ENCODE data around the gene SEL1L3.

DNA sequence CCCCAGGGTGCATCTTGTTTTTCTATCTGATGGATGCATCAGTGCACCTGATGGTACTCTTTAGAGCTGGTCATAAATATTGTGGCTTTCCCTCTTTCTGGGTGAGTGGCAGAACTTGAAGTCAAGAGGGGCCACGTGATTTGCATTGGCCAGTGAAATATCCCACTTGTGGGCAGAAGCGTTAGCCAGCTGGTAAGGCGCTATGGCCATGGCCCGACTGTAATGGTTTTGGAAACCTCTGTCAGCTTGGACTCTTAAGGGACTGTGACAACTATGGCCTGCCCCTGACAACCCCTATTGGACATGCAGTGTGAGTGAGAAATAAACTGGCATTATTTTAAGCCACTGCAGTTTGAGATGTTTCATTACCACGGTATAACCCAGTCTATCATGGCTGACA is 72.8 kb downstream of the SEL1L3 start:
- no peak for TF ChIP-seq SPI1 (IDR thresholded peaks at IDR 0.05; ENCODE audit: borderline replicate concordance, low read depth)
- TF ChIP-seq, protein P1, sequence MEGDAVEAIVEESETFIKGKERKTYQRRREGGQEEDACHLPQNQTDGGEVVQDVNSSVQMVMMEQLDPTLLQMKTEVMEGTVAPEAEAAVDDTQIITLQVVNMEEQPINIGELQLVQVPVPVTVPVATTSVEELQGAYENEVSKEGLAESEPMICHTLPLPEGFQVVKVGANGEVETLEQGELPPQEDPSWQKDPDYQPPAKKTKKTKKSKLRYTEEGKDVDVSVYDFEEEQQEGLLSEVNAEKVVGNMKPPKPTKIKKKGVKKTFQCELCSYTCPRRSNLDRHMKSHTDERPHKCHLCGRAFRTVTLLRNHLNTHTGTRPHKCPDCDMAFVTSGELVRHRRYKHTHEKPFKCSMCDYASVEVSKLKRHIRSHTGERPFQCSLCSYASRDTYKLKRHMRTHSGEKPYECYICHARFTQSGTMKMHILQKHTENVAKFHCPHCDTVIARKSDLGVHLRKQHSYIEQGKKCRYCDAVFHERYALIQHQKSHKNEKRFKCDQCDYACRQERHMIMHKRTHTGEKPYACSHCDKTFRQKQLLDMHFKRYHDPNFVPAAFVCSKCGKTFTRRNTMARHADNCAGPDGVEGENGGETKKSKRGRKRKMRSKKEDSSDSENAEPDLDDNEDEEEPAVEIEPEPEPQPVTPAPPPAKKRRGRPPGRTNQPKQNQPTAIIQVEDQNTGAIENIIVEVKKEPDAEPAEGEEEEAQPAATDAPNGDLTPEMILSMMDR (IDR thresholded peaks at IDR 0.05; ENCODE audit: insufficient read depth, low read length), result no peak
- TF ChIP-seq, protein P2, sequence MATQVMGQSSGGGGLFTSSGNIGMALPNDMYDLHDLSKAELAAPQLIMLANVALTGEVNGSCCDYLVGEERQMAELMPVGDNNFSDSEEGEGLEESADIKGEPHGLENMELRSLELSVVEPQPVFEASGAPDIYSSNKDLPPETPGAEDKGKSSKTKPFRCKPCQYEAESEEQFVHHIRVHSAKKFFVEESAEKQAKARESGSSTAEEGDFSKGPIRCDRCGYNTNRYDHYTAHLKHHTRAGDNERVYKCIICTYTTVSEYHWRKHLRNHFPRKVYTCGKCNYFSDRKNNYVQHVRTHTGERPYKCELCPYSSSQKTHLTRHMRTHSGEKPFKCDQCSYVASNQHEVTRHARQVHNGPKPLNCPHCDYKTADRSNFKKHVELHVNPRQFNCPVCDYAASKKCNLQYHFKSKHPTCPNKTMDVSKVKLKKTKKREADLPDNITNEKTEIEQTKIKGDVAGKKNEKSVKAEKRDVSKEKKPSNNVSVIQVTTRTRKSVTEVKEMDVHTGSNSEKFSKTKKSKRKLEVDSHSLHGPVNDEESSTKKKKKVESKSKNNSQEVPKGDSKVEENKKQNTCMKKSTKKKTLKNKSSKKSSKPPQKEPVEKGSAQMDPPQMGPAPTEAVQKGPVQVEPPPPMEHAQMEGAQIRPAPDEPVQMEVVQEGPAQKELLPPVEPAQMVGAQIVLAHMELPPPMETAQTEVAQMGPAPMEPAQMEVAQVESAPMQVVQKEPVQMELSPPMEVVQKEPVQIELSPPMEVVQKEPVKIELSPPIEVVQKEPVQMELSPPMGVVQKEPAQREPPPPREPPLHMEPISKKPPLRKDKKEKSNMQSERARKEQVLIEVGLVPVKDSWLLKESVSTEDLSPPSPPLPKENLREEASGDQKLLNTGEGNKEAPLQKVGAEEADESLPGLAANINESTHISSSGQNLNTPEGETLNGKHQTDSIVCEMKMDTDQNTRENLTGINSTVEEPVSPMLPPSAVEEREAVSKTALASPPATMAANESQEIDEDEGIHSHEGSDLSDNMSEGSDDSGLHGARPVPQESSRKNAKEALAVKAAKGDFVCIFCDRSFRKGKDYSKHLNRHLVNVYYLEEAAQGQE (IDR thresholded peaks at IDR 0.05; ENCODE audit: insufficient replicate concordance, low read depth), result no peak
